GM21825 (cell line): ENCODE data around the gene OR2AT4.
"Not testable (repeated sequence)": the region's sequence is repeated elsewhere in the genome, so short reads cannot be mapped to it uniquely, and the experiment has no call there.

Experiments
- ATAC-seq: cut with Tn5 transposase; IDR thresholded peaks from one replicate; pipeline ENCODE4 v1.9.1; 2021; ENCODE audit warnings: mild to moderate bottlenecking, moderate library complexity; ENCODE audit not compliant: unreplicated experiment

The OR2AT4 gene

GRCh38 chr11:75068993-75069392 is 27.7 kb downstream of the OR2AT4 start:
- no peak for ATAC-seq

- no peak for ATAC-seq
Measured at GRCh38 chr11:75068559-75068958, 28.1 kb downstream of the OR2AT4 start.

- no peak for ATAC-seq
Measured at GRCh38 chr11:75066061-75066460, 30.6 kb downstream of the OR2AT4 start.

- no peak for ATAC-seq
Measured at GRCh38 chr11:75063741-75064314, 32.8 kb downstream of the OR2AT4 start.

- ATAC-seq = no peak
Measured at GRCh38 chr11:75059299-75059698, 37.4 kb downstream of the OR2AT4 start.

GRCh38 chr11:75056814-75057213 is 39.9 kb downstream of the OR2AT4 start:
- ATAC-seq = no peak

- no peak for ATAC-seq
Measured at GRCh38 chr11:75055511-75055910, 41.2 kb downstream of the OR2AT4 start.

GRCh38 chr11:75052457-75052856 is 44.2 kb downstream of the OR2AT4 start:
- no peak for ATAC-seq

- no peak for ATAC-seq
Measured at GRCh38 chr11:75051043-75051442, 45.6 kb downstream of the OR2AT4 start.

GRCh38 chr11:75050516-75050915 is 46.2 kb downstream of the OR2AT4 start:
- no peak for ATAC-seq

GRCh38 chr11:75049501-75050266 is 47.0 kb downstream of the OR2AT4 start:
- ATAC-seq = not testable (repeated sequence)

- no peak for ATAC-seq
Measured at GRCh38 chr11:75047191-75047590, 49.5 kb downstream of the OR2AT4 start.

- ATAC-seq = not testable (repeated sequence)
Measured at GRCh38 chr11:75046668-75047067, 50.0 kb downstream of the OR2AT4 start.

- ATAC-seq = not testable (repeated sequence)
Measured at GRCh38 chr11:75044381-75045170, 52.1 kb downstream of the OR2AT4 start.

GRCh38 chr11:75041821-75042220 is 54.9 kb downstream of the OR2AT4 start:
- ATAC-seq = not testable (repeated sequence)

GRCh38 chr11:75041263-75041662 is 55.4 kb downstream of the OR2AT4 start:
- no peak for ATAC-seq

- no peak for ATAC-seq
Measured at GRCh38 chr11:75040167-75040770, 56.4 kb downstream of the OR2AT4 start.

GRCh38 chr11:75035911-75036565 is 60.6 kb downstream of the OR2AT4 start:
- ATAC-seq = no peak

GRCh38 chr11:75035256-75035655 is 61.4 kb downstream of the OR2AT4 start:
- no peak for ATAC-seq

GRCh38 chr11:75033916-75034315 is 62.8 kb downstream of the OR2AT4 start:
- no peak for ATAC-seq

- ATAC-seq = no peak
Measured at GRCh38 chr11:75032550-75032935, 64.1 kb downstream of the OR2AT4 start.
